Measurements from ENCODE around the gene CLEC11A. TPM values are rescaled to one million over a fixed set of nuclear protein-coding genes. Genes with fewer than 3 reads are reported as not detected.

Gene CLEC11A
- total RNA-seq, 1 experiment from 2014 or later: 7.6 TPM

DNA sequence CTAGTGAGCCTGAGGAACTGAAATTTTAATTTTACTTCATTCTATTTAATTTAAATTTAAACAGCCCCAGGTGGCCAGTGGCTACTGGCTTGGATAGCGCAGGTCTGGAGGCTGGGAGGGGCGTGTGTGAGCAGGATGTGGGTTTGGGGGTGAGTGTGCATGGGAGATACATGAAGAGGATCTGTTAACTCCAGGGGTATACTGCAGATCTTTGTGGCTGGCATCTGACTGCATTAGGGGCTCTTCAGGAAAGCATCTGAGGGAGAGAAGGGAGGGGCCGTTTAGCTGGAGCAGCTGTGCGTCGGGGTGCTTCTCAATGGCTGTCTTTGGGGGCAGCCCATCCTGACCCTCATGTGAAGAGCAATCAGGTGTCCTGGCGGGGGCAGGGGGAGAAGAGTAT lies 10.3 kb upstream of the CLEC11A start (continued):
- TF ChIP-seq, protein P1, sequence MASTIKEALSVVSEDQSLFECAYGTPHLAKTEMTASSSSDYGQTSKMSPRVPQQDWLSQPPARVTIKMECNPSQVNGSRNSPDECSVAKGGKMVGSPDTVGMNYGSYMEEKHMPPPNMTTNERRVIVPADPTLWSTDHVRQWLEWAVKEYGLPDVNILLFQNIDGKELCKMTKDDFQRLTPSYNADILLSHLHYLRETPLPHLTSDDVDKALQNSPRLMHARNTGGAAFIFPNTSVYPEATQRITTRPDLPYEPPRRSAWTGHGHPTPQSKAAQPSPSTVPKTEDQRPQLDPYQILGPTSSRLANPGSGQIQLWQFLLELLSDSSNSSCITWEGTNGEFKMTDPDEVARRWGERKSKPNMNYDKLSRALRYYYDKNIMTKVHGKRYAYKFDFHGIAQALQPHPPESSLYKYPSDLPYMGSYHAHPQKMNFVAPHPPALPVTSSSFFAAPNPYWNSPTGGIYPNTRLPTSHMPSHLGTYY (CRISPR knock-in tag; IDR thresholded peaks at IDR 0.05): no peak

DNA sequence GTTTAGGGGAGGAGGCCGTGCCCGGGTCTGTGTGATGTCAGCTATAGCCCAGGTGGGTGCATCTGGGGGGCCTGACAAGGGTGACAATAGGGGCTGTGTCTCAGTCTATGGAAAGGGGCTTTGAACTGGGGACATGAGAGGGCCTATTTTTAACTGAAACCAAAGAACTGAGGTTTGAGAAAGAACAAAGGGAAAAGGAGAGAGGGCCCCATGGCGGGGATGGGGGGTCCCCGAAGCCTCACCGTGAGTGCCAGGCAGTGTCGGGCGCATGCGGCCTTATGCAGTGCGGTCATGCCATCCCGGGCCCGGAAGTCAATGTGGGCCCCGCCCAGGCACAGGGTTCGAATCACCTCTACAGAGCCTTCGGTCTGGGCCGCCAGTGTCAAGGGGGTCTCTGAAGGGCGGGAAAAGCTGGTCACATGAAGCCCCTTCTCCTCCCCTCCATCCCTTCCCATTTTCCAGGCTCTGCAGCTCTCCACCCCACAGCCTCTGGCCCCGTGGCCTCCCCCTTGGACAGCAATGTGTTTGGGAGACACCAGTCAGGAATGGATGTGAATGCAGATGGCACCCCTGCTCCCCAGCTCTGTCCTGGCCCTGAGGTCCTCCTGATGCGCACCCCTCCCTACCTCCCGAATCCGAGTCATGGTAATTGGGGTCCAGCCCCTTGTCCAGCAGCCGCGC lies 9.5 kb upstream of the CLEC11A start:
- ATAC-seq (no peak), DNase-seq (ENCODE audit: low spot score) (no peak)
- no peak overlapping the region for H3K4me3 Mint-ChIP-seq
- TF ChIP-seq ETV6 (CRISPR knock-in tag; IDR thresholded peaks at IDR 0.05) (no peak), ZNF232 (CRISPR knock-in tag; IDR thresholded peaks at IDR 0.05) (no peak), TEAD4 (CRISPR knock-in tag; IDR thresholded peaks at IDR 0.05) (no peak), ZNF416 (CRISPR knock-in tag; IDR thresholded peaks at IDR 0.05) (no peak), JUN (CRISPR knock-in tag; IDR thresholded peaks at IDR 0.05) (no peak), RORB (CRISPR knock-in tag; IDR thresholded peaks at IDR 0.05) (no peak)
- TF ChIP-seq, protein P2, sequence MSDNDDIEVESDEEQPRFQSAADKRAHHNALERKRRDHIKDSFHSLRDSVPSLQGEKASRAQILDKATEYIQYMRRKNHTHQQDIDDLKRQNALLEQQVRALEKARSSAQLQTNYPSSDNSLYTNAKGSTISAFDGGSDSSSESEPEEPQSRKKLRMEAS (CRISPR knock-in tag; IDR thresholded peaks at IDR 0.05): no peak
- CTCF ChIA-PET: interaction anchor here (0.5 to 3.4 kb wide), 7 partner anchors 10 to 157 kb away, joined by 3 to 18 read pairs (median 5); no protein-coding TSS in a partner anchor
- H3K27me3 Mint-ChIP-seq (ENCODE audit: low read depth): peaks cover 29% of the 10 kb centered on the region
- peaks cover 16% of the 10 kb centered on the region for H3K4me1 Mint-ChIP-seq
- H3K27ac Mint-ChIP-seq: no peak overlapping the region
- no peaks in the 10 kb centered on the region for H3K9me3 Mint-ChIP-seq
- POLR2A ChIA-PET: no interaction called here
- H3K36me3 Mint-ChIP-seq: no peaks in the 10 kb centered on the region

DNA sequence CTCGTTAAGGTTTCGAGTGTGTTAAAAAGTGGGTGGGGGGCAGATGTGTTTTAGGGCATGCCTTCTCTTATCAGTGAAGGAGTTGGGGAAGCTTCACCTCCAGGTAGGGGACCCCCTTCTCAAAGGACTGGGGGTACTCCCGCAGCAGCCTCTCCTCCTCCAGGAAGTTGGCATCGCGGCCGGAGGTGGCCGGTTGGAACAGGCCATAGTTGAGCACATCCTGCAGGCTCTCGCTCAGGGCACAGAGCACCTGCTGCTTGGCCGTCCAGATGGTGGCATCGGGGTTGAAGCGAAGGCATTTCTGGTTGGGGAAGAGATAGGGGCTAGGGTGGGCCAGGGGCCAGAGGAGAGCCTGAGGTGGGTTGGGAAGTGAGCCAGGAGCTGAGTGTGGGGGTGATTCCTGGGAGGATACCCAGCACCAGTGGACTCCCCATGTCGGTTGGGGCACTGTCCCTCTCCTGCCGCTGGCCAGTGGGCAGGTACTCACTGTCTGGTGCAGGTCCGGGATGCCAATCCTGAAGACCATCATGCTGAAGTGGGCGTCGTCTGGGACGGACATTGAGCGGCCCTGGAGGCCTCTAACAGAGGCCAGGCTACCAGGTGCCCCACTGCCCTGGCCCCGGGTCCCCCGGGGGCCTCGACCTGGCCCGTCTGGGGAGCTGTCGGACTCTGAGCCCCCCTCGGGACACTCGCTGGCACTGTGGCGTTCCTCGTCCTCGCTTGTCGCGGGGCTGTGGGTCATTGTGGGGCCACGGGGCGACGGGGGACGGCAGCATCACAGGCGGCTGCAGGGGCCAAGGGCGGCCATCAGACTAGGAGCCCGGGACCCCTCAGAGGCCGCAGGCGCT lies 6.8 kb upstream of the CLEC11A start:
- H3K4me1 Mint-ChIP-seq: peaks cover 27% of the 10 kb centered on the region
- H3K4me3 Mint-ChIP-seq: no peak overlapping the region
- no peak overlapping the region for H3K27ac Mint-ChIP-seq
- no peaks in the 10 kb centered on the region for H3K9me3 Mint-ChIP-seq
- H3K27me3 Mint-ChIP-seq (ENCODE audit: low read depth): peaks cover 31% of the 10 kb centered on the region
- CTCF ChIA-PET: interaction anchor here (0.6 to 1.9 kb wide), 8 partner anchors 8 to 1872 kb away, joined by 3 to 11 read pairs (median 6); no protein-coding TSS in a partner anchor
- ATAC-seq (no peak), DNase-seq (ENCODE audit: low spot score) (no peak)
- POLR2A ChIA-PET: interaction anchor here (1.0 kb wide), 1 partner anchor 76 kb away, joined by 3 read pairs; no protein-coding TSS in a partner anchor
- TF ChIP-seq SMAD3 (CRISPR knock-in tag; IDR thresholded peaks at IDR 0.05; ENCODE audit: borderline replicate concordance) (no peak), IRF2 (CRISPR knock-in tag; IDR thresholded peaks at IDR 0.05; ENCODE audit: borderline replicate concordance, low read depth) (no peak), KAT7 (CRISPR knock-in tag; IDR thresholded peaks at IDR 0.05; ENCODE audit: borderline replicate concordance) (no peak), JUN (CRISPR knock-in tag; IDR thresholded peaks at IDR 0.05) (no peak), ELF4 (CRISPR knock-in tag; IDR thresholded peaks at IDR 0.05; ENCODE audit: low read depth) (no peak), ZBTB21 (CRISPR knock-in tag; IDR thresholded peaks at IDR 0.05; ENCODE audit: borderline replicate concordance) (no peak), ETV6 (CRISPR knock-in tag; IDR thresholded peaks at IDR 0.05) (no peak), OVOL2 (CRISPR knock-in tag; IDR thresholded peaks at IDR 0.05; ENCODE audit: borderline replicate concordance) (no peak), NR2C2 (CRISPR knock-in tag; IDR thresholded peaks at IDR 0.05) (no peak), NFE2L1 (CRISPR knock-in tag; IDR thresholded peaks at IDR 0.05) (no peak), RORB (CRISPR knock-in tag; IDR thresholded peaks at IDR 0.05) (no peak)
- TF ChIP-seq, protein P3, sequence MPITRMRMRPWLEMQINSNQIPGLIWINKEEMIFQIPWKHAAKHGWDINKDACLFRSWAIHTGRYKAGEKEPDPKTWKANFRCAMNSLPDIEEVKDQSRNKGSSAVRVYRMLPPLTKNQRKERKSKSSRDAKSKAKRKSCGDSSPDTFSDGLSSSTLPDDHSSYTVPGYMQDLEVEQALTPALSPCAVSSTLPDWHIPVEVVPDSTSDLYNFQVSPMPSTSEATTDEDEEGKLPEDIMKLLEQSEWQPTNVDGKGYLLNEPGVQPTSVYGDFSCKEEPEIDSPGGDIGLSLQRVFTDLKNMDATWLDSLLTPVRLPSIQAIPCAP (CRISPR knock-in tag; IDR thresholded peaks at IDR 0.05): no peak
- TF ChIP-seq, protein P2 (CRISPR knock-in tag; IDR thresholded peaks at IDR 0.05): no peak
- TF ChIP-seq, protein P4, sequence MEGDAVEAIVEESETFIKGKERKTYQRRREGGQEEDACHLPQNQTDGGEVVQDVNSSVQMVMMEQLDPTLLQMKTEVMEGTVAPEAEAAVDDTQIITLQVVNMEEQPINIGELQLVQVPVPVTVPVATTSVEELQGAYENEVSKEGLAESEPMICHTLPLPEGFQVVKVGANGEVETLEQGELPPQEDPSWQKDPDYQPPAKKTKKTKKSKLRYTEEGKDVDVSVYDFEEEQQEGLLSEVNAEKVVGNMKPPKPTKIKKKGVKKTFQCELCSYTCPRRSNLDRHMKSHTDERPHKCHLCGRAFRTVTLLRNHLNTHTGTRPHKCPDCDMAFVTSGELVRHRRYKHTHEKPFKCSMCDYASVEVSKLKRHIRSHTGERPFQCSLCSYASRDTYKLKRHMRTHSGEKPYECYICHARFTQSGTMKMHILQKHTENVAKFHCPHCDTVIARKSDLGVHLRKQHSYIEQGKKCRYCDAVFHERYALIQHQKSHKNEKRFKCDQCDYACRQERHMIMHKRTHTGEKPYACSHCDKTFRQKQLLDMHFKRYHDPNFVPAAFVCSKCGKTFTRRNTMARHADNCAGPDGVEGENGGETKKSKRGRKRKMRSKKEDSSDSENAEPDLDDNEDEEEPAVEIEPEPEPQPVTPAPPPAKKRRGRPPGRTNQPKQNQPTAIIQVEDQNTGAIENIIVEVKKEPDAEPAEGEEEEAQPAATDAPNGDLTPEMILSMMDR (IDR thresholded peaks at IDR 0.05): no peak
- TF ChIP-seq, protein P5, sequence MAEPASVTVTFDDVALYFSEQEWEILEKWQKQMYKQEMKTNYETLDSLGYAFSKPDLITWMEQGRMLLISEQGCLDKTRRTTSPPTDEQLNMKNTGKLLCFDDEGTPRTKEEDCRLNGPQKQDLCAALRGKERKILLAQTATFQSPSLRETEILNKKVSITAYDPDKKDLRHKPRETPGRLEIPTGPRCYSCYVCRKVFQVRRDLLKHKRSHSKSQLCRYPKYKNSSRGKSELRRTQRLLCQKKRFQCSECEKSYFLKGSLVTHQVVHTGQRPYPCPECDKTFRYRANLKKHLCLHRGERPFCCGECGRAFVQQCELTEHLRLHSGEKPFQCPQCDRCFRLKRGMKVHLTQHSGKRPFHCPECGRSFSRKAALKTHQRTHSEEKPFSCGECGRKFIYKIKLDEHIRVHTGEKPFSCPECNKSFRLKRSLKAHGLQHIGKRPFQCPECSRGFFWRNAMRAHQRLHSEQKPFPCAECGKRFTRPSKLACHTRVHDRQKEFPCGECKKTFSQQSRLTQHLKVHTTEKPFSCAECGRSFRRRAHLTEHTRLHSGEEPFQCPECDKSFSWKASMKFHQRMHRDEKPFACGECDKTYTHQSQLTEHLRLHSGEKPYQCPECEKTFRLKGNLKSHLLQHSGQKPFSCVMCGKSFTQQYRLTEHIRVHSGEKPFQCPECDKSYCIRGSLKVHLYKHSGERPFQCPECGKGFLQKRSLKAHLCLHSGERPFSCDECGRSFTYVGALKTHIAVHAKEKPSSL (CRISPR knock-in tag; conservative IDR thresholded peaks at IDR 0.05): no peak
- TF ChIP-seq, protein P6, sequence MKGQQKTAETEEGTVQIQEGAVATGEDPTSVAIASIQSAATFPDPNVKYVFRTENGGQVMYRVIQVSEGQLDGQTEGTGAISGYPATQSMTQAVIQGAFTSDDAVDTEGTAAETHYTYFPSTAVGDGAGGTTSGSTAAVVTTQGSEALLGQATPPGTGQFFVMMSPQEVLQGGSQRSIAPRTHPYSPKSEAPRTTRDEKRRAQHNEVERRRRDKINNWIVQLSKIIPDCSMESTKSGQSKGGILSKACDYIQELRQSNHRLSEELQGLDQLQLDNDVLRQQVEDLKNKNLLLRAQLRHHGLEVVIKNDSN (CRISPR knock-in tag; IDR thresholded peaks at IDR 0.05): no peak
- TF ChIP-seq, protein P7, sequence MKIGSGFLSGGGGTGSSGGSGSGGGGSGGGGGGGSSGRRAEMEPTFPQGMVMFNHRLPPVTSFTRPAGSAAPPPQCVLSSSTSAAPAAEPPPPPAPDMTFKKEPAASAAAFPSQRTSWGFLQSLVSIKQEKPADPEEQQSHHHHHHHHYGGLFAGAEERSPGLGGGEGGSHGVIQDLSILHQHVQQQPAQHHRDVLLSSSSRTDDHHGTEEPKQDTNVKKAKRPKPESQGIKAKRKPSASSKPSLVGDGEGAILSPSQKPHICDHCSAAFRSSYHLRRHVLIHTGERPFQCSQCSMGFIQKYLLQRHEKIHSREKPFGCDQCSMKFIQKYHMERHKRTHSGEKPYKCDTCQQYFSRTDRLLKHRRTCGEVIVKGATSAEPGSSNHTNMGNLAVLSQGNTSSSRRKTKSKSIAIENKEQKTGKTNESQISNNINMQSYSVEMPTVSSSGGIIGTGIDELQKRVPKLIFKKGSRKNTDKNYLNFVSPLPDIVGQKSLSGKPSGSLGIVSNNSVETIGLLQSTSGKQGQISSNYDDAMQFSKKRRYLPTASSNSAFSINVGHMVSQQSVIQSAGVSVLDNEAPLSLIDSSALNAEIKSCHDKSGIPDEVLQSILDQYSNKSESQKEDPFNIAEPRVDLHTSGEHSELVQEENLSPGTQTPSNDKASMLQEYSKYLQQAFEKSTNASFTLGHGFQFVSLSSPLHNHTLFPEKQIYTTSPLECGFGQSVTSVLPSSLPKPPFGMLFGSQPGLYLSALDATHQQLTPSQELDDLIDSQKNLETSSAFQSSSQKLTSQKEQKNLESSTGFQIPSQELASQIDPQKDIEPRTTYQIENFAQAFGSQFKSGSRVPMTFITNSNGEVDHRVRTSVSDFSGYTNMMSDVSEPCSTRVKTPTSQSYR (CRISPR knock-in tag; IDR thresholded peaks at IDR 0.05): no peak
- H3K36me3 Mint-ChIP-seq: no peaks in the 10 kb centered on the region
